Subcutaneous adipose tissue (tissue), 4 donors: ENCODE data around the gene RBM19. TPM values are rescaled to one million over a fixed set of nuclear protein-coding genes. Genes with fewer than 3 reads are reported as not detected.

Source experiments
- CTCF ChIP-seq: fragments of 450-650 bp; IDR thresholded peaks from one replicate; pipeline ENCODE4 v1.5.1; 2016; ENCODE audit warnings: low read depth, mild to moderate bottlenecking, control low read depth, antibody characterized with exemption, moderate library complexity
- total RNA-seq, 4 donors: library from RNA; depleted of rRNA; stranded (reverse); fragments of >200 nt; gene quantifications; one replicate each; pipeline ENCODE4 v1.1.0, GENCODE V29; 2016

The RBM19 gene
- total RNA-seq, 4 donors from 2014 or later: 19.2 to 54.4 (median 32.1) TPM

GRCh38 chr12:113847856-113848255 lies 118.3 kb downstream of the RBM19 start:
- no peak for TF ChIP-seq CTCF

GRCh38 chr12:113846883-113847755 lies 119.0 kb downstream of the RBM19 start:
- TF ChIP-seq CTCF: no peak

GRCh38 chr12:113845900-113846674 lies 120.0 kb downstream of the RBM19 start:
- no peak for TF ChIP-seq CTCF

GRCh38 chr12:113844495-113845210 lies 121.5 kb downstream of the RBM19 start:
- no peak for TF ChIP-seq CTCF

GRCh38 chr12:113842699-113843098 lies 123.4 kb downstream of the RBM19 start:
- no peak for TF ChIP-seq CTCF

- no peak for TF ChIP-seq CTCF
Observed at GRCh38 chr12:113841786-113842185, 124.3 kb downstream of the RBM19 start.
